ENCODE data around the gene LEPROT.

The LEPROT gene

DNA sequence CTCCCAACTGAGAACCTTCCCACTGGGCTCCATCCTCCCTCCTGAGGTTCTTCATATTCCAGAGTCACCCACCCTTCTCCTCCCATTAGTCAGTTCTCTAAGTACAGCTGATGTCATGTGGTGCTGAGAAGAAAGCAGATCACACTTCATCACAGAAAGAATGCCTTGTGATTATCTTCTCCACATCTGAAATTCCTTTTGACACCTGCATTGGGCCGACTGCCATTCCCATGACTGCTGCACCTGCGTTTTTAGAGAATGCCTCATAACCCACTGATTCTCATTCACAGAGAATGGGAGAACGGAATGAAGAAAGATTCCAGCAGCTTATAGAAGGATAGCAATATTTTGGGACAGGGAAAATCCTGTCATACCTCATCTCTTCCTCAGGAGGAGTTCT is 14.3 kb downstream of the LEPROT start (continued):
- TF ChIP-seq MYNN (tag by site-specific recombination; IDR thresholded peaks at IDR 0.05; ENCODE audit: borderline replicate concordance): no peak
- TF ChIP-seq ZNF146 (tag by site-specific recombination; IDR thresholded peaks at IDR 0.05): no peak
- TF ChIP-seq, protein P1, sequence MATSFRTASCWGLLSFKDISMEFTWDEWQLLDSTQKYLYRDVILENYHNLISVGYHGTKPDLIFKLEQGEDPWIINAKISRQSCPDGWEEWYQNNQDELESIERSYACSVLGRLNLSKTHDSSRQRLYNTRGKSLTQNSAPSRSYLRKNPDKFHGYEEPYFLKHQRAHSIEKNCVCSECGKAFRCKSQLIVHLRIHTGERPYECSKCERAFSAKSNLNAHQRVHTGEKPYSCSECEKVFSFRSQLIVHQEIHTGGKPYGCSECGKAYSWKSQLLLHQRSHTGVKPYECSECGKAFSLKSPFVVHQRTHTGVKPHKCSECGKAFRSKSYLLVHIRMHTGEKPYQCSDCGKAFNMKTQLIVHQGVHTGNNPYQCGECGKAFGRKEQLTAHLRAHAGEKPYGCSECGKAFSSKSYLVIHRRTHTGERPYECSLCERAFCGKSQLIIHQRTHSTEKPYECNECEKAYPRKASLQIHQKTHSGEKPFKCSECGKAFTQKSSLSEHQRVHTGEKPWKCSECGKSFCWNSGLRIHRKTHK (tag by site-specific recombination; IDR thresholded peaks at IDR 0.05): no peak
- no peak for TF ChIP-seq TCF7L2 (IDR thresholded peaks at IDR 0.05; ENCODE audit: borderline replicate concordance, low read depth, low read length)
- TF ChIP-seq KLF8 (tag by site-specific recombination; IDR thresholded peaks at IDR 0.05): no peak
- no peak for TF ChIP-seq ZNF664 (tag by site-specific recombination; IDR thresholded peaks at IDR 0.05)

DNA sequence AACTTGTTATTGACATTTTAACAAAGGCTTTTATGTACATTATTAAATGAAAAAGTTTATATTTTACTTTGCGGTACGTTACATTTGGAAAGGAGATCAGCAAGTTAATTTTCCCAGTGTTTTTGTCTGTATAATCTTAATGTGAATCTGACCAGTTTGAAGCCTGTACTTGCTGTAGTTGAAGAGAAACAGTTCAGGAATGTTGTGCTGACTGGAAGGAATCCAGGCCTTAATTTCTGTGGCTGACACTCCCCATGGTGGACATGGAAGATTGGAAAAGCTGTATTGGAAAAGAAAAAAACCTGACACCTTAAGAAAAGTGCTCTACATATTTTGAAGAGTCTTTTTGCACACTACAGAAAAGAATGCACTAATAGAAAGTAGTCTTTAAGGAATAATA is 15.5 kb downstream of the LEPROT start:
- H3K4me1 ChIP-seq (ENCODE audit: control insufficient read depth, insufficient read depth, low read length): no peaks in the 10 kb centered on the region
- ChIA-PET POLR2A (interaction anchor here (1.7 kb wide), 1 partner anchor 16 kb away, joined by 5 read pairs; the partner anchor contains the start of genes LEPR and LEPROT), CTCF (interaction anchor here (0.6 to 1.5 kb wide), 4 partner anchors 139 to 216 kb away, joined by 3 to 5 read pairs (median 4); no protein-coding TSS in a partner anchor)
- no peak overlapping the region for H3K27ac ChIP-seq (ENCODE audit: extremely low read depth, low read depth, low read length)
- peaks cover 0 to 11% of the 10 kb centered on the region in 2 experiments; a peak in 1 of 3 replicates for H3K36me3 ChIP-seq (ENCODE audit: control insufficient read depth in 2 of 2, insufficient read depth in 1 of 2, low read length in 2 of 2)
- no peak overlapping the region for H3K4me3 ChIP-seq (ENCODE audit: low read depth, low read length)
- H3K9me3 ChIP-seq (ENCODE audit: control insufficient read depth, insufficient read depth, low read depth, low read length): no peaks in the 10 kb centered on the region
- TF ChIP-seq ZNF248 (tag by site-specific recombination; IDR thresholded peaks at IDR 0.05) (no peak), ZBTB21 (tag by site-specific recombination; IDR thresholded peaks at IDR 0.05) (no peak), ZNF558 (tag by site-specific recombination; IDR thresholded peaks at IDR 0.05) (no peak), TRIM28 (IDR thresholded peaks at IDR 0.05; ENCODE audit: borderline replicate concordance, low read length) (no peak), ZNF768 (tag by site-specific recombination; IDR thresholded peaks at IDR 0.05) (no peak), KLF16 (tag by site-specific recombination; IDR thresholded peaks at IDR 0.05) (no peak), ZNF473 (tag by site-specific recombination; IDR thresholded peaks at IDR 0.05) (no peak), ZNF521 (tag by site-specific recombination; IDR thresholded peaks at IDR 0.05) (no peak), ZNF202 (tag by site-specific recombination; IDR thresholded peaks at IDR 0.05; ENCODE audit: borderline replicate concordance) (no peak), ZSCAN23 (tag by site-specific recombination; IDR thresholded peaks at IDR 0.05) (no peak)
- TF ChIP-seq, protein P2, sequence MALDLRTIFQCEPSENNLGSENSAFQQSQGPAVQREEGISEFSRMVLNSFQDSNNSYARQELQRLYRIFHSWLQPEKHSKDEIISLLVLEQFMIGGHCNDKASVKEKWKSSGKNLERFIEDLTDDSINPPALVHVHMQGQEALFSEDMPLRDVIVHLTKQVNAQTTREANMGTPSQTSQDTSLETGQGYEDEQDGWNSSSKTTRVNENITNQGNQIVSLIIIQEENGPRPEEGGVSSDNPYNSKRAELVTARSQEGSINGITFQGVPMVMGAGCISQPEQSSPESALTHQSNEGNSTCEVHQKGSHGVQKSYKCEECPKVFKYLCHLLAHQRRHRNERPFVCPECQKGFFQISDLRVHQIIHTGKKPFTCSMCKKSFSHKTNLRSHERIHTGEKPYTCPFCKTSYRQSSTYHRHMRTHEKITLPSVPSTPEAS (tag by site-specific recombination; IDR thresholded peaks at IDR 0.05): no peak
- TF ChIP-seq, protein P3, sequence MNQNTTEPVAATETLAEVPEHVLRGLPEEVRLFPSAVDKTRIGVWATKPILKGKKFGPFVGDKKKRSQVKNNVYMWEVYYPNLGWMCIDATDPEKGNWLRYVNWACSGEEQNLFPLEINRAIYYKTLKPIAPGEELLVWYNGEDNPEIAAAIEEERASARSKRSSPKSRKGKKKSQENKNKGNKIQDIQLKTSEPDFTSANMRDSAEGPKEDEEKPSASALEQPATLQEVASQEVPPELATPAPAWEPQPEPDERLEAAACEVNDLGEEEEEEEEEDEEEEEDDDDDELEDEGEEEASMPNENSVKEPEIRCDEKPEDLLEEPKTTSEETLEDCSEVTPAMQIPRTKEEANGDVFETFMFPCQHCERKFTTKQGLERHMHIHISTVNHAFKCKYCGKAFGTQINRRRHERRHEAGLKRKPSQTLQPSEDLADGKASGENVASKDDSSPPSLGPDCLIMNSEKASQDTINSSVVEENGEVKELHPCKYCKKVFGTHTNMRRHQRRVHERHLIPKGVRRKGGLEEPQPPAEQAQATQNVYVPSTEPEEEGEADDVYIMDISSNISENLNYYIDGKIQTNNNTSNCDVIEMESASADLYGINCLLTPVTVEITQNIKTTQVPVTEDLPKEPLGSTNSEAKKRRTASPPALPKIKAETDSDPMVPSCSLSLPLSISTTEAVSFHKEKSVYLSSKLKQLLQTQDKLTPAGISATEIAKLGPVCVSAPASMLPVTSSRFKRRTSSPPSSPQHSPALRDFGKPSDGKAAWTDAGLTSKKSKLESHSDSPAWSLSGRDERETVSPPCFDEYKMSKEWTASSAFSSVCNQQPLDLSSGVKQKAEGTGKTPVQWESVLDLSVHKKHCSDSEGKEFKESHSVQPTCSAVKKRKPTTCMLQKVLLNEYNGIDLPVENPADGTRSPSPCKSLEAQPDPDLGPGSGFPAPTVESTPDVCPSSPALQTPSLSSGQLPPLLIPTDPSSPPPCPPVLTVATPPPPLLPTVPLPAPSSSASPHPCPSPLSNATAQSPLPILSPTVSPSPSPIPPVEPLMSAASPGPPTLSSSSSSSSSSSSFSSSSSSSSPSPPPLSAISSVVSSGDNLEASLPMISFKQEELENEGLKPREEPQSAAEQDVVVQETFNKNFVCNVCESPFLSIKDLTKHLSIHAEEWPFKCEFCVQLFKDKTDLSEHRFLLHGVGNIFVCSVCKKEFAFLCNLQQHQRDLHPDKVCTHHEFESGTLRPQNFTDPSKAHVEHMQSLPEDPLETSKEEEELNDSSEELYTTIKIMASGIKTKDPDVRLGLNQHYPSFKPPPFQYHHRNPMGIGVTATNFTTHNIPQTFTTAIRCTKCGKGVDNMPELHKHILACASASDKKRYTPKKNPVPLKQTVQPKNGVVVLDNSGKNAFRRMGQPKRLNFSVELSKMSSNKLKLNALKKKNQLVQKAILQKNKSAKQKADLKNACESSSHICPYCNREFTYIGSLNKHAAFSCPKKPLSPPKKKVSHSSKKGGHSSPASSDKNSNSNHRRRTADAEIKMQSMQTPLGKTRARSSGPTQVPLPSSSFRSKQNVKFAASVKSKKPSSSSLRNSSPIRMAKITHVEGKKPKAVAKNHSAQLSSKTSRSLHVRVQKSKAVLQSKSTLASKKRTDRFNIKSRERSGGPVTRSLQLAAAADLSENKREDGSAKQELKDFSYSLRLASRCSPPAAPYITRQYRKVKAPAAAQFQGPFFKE (tag by site-specific recombination; IDR thresholded peaks at IDR 0.05; ENCODE audit: borderline replicate concordance): no peak
- TF ChIP-seq, protein P4, sequence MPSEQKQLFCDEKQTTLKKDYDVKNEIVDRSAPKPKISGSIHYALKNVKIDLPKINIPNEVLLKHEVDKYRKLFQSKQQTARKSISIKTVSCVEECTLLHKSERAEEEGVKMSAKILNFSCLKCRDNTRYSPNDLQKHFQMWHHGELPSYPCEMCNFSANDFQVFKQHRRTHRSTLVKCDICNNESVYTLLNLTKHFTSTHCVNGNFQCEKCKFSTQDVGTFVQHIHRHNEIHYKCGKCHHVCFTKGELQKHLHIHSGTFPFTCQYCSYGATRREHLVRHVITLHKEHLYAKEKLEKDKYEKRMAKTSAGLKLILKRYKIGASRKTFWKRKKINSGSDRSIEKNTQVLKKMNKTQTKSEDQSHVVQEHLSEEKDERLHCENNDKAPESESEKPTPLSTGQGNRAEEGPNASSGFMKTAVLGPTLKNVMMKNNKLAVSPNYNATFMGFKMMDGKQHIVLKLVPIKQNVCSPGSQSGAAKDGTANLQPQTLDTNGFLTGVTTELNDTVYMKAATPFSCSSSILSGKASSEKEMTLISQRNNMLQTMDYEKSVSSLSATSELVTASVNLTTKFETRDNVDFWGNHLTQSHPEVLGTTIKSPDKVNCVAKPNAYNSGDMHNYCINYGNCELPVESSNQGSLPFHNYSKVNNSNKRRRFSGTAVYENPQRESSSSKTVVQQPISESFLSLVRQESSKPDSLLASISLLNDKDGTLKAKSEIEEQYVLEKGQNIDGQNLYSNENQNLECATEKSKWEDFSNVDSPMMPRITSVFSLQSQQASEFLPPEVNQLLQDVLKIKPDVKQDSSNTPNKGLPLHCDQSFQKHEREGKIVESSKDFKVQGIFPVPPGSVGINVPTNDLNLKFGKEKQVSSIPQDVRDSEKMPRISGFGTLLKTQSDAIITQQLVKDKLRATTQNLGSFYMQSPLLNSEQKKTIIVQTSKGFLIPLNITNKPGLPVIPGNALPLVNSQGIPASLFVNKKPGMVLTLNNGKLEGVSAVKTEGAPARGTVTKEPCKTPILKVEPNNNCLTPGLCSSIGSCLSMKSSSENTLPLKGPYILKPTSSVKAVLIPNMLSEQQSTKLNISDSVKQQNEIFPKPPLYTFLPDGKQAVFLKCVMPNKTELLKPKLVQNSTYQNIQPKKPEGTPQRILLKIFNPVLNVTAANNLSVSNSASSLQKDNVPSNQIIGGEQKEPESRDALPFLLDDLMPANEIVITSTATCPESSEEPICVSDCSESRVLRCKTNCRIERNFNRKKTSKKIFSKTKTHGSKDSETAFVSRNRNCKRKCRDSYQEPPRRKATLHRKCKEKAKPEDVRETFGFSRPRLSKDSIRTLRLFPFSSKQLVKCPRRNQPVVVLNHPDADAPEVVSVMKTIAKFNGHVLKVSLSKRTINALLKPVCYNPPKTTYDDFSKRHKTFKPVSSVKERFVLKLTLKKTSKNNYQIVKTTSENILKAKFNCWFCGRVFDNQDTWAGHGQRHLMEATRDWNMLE (tag by site-specific recombination; conservative IDR thresholded peaks at IDR 0.05; ENCODE audit: low read depth): no peak
- TF ChIP-seq, protein P5, sequence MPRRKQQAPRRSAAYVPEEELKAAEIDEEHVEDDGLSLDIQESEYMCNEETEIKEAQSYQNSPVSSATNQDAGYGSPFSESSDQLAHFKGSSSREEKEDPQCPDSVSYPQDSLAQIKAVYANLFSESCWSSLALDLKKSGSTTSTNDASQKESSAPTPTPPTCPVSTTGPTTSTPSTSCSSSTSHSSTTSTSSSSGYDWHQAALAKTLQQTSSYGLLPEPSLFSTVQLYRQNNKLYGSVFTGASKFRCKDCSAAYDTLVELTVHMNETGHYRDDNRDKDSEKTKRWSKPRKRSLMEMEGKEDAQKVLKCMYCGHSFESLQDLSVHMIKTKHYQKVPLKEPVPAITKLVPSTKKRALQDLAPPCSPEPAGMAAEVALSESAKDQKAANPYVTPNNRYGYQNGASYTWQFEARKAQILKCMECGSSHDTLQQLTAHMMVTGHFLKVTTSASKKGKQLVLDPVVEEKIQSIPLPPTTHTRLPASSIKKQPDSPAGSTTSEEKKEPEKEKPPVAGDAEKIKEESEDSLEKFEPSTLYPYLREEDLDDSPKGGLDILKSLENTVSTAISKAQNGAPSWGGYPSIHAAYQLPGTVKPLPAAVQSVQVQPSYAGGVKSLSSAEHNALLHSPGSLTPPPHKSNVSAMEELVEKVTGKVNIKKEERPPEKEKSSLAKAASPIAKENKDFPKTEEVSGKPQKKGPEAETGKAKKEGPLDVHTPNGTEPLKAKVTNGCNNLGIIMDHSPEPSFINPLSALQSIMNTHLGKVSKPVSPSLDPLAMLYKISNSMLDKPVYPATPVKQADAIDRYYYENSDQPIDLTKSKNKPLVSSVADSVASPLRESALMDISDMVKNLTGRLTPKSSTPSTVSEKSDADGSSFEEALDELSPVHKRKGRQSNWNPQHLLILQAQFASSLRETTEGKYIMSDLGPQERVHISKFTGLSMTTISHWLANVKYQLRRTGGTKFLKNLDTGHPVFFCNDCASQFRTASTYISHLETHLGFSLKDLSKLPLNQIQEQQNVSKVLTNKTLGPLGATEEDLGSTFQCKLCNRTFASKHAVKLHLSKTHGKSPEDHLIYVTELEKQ (tag by site-specific recombination; IDR thresholded peaks at IDR 0.05; ENCODE audit: borderline replicate concordance): no peak

All from HEK293 (cell line).